Myocyte (in vitro differentiated cells): ENCODE data around the gene KRTAP12-2. TPM values are rescaled to one million over a fixed set of nuclear protein-coding genes. Genes with fewer than 3 reads are reported as not detected.
"Not testable (repeated sequence)": the region's sequence is repeated elsewhere in the genome, so short reads cannot be mapped to it uniquely, and the experiment has no call there.

ENCODE experiments used
- DNase-seq: peaks from one replicate; pipeline ENCODE4 v3.0.0-alpha.2; 2012; ENCODE audit warnings: low read depth
- total RNA-seq: library from RNA; depleted of rRNA; stranded (reverse); fragments of >200 nt; gene quantifications from 2 replicates; pipeline ENCODE4 v1.2.3, GENCODE V29; 2014

Gene KRTAP12-2
- total RNA-seq, 1 donor from 2014 or later, result not detected

- DNase-seq, result no peak
These were observed 12.8 kb downstream of the KRTAP12-2 start for GRCh38 chr21:44653656-44654575.

GRCh38 chr21:44653123-44653522, 13.6 kb downstream of the KRTAP12-2 start:
- no peak for DNase-seq

GRCh38 chr21:44650973-44651675, 15.6 kb downstream of the KRTAP12-2 start:
- no peak for DNase-seq

GRCh38 chr21:44650265-44650972, 16.3 kb downstream of the KRTAP12-2 start:
- DNase-seq, result no peak

- DNase-seq, result no peak
These were observed 17.1 kb downstream of the KRTAP12-2 start for GRCh38 chr21:44649521-44650100.

- DNase-seq, result peak; percentile 28
These were observed 18.0 kb downstream of the KRTAP12-2 start for GRCh38 chr21:44648557-44649311.

GRCh38 chr21:44647222-44647552, 19.5 kb downstream of the KRTAP12-2 start:
- DNase-seq, result peak; percentile 22

GRCh38 chr21:44646366-44647221, 20.1 kb downstream of the KRTAP12-2 start, which contains the start of gene KRTAP10-11:
TSS of gene KRTAP10-11 (plus strand) at chr21:44646414. CDS start at chr21:44646459, 45 bp downstream.
- peak; percentile 6 for DNase-seq

GRCh38 chr21:44644878-44645277, 21.8 kb downstream of the KRTAP12-2 start:
- DNase-seq, result no peak

- no peak for DNase-seq
These were observed 22.9 kb downstream of the KRTAP12-2 start for GRCh38 chr21:44643741-44644310.

GRCh38 chr21:44640761-44641160, 26.0 kb downstream of the KRTAP12-2 start:
- DNase-seq, result no peak

- DNase-seq, result no peak
These were observed 27.4 kb downstream of the KRTAP12-2 start for GRCh38 chr21:44639331-44639655.

GRCh38 chr21:44638506-44639330, 28.0 kb downstream of the KRTAP12-2 start:
- DNase-seq, result not testable (repeated sequence)

- not testable (repeated sequence) for DNase-seq
These were observed 28.8 kb downstream of the KRTAP12-2 start for GRCh38 chr21:44637851-44638348.

GRCh38 chr21:44637018-44637850, 29.5 kb downstream of the KRTAP12-2 start, which contains the start of gene KRTAP10-10:
TSS of gene KRTAP10-10 (plus strand) at chr21:44637356. CDS start at chr21:44637418, 62 bp downstream.
- DNase-seq, result peak; percentile 7

- DNase-seq, result no peak
These were observed 30.3 kb downstream of the KRTAP12-2 start for GRCh38 chr21:44636209-44637017.
